ENCODE data around the gene CMIP. TPM values are rescaled to one million over a fixed set of nuclear protein-coding genes. Genes with fewer than 3 reads are reported as not detected.

Gene CMIP
- polyA plus RNA-seq, 1 experiment = 4.9 TPM

DNA sequence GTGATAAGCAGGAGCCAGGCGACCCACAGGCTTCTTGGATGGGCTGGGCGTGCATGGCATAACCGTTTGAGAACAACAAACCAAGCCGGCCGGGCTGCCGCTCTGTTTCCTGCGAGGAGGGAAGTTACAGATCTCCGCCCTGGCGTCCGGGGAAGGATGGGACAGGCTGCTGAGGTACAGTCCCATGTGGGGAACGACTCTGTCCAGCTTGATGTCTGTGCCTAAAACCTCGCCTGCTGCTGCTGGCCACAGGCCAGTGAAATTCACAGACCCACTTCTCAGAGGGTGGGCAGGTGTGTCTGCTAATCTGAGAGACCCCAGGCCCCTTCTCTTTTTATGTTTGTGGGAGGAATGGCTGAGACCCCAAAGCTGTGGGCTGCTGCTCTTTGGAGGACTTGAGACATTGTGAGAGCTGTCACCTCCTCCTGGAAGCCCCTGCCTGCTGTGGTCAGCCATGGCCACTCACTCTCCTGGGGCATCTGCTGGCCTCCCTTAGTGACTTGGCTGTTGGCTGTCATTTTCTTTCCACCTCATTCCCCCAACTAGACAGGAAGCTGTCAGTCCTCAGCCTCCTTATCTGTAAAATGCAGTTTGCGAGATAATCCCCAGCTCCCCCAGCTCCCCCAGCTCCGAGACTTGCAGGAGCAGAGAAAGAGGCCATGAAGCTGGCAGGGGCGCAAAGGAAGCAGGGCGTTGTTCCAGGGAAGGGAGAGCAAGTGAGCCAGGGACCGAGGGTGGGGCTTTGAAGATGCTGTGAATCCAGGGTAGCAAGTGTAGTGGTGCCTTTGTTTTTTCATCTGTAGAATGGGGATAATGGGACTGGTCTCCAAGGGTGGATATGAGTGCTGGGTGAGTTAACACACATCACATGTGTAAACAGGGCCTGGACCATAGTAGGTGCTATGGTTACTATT, 51.0 kb downstream of the CMIP start:
- no peak overlapping the region for H3K4me3 ChIP-seq (ENCODE audit: low read depth, low read length)
- POLR2A ChIA-PET = no interaction called here
- CTCF ChIA-PET = interaction anchor here (1.4 kb wide), 1 partner anchor 11 kb away, joined by 5 read pairs; no protein-coding TSS in a partner anchor
- H3K27me3 ChIP-seq (ENCODE audit: control insufficient read depth, insufficient read depth, low read length) = no peaks in the 10 kb centered on the region
- DNase-seq (ENCODE audit: low read depth) = no peak
- TF ChIP-seq CTCF (IDR thresholded peaks at IDR 0.05; ENCODE audit: insufficient read depth, low read depth, low read length) = no peak
- H3K36me3 ChIP-seq (ENCODE audit: control insufficient read depth, insufficient read depth, low read length) = no peaks in the 10 kb centered on the region

GRCh38 chr16:81496321-81496720, 51.7 kb downstream of the CMIP start:
- H3K4me3 ChIP-seq (ENCODE audit: low read depth, low read length) = no peak overlapping the region
- no peak for DNase-seq (ENCODE audit: low read depth)
- no peaks in the 10 kb centered on the region for H3K27me3 ChIP-seq (ENCODE audit: control insufficient read depth, insufficient read depth, low read length)
- TF ChIP-seq CTCF (IDR thresholded peaks at IDR 0.05; ENCODE audit: insufficient read depth, low read depth, low read length) = no peak
- no peaks in the 10 kb centered on the region for H3K36me3 ChIP-seq (ENCODE audit: control insufficient read depth, insufficient read depth, low read length)
- CTCF ChIA-PET = no interaction called here
- POLR2A ChIA-PET = no interaction called here

DNA sequence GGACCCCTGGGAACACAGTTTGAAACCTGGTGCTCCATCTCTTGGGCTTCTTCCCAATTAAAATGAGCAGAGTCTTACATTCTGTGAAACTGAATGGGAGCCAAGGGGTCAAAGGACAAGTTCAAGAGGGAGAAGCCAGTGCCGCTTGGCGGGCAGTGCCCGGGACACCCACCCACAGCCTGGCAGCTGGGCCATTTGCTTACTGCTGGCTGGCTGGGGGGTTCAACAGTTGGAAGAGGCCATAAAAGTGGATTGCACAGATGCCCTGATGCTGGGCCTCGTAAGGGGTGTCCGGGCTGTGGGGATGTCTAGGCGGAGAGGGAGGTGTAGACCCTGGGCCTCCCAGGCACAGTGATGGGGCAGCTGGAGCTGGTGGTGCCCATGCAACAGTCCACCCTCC, 52.1 kb downstream of the CMIP start:
- ChIA-PET POLR2A (no interaction called here), CTCF (no interaction called here)
- Histone ChIP-seq H3K27me3 (ENCODE audit: control insufficient read depth, insufficient read depth, low read length) (no peaks in the 10 kb centered on the region), H3K36me3 (ENCODE audit: control insufficient read depth, insufficient read depth, low read length) (no peaks in the 10 kb centered on the region), H3K4me3 (ENCODE audit: low read depth, low read length) (no peak overlapping the region)
- TF ChIP-seq CTCF (IDR thresholded peaks at IDR 0.05; ENCODE audit: insufficient read depth, low read depth, low read length) = no peak
- DNase-seq (ENCODE audit: low read depth) = no peak

DNA sequence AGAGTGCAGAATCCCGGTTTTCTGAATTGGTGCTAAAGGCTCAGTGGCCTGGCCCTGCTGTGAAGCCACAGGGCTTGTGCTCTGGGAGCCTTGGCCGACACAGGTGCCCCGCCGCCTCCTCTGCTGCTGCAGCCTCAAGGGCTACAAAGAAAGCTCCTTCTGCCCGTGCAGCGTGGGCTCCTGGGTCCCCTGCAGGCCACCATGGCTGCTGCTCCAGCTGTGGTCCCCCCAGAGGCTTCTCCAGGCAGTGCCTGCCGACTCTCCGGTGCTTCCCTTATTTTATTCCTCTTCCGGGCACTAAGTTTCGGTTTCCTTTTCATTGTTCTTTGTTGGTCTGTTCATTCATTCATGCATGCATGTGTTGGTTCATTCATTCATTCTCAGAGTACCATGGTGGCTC, 53.1 kb downstream of the CMIP start:
- H3K4me3 ChIP-seq (ENCODE audit: low read depth, low read length) = no peak overlapping the region
- H3K27me3 ChIP-seq (ENCODE audit: control insufficient read depth, insufficient read depth, low read length) = no peaks in the 10 kb centered on the region
- no peaks in the 10 kb centered on the region for H3K36me3 ChIP-seq (ENCODE audit: control insufficient read depth, insufficient read depth, low read length)
- CTCF ChIA-PET = no interaction called here
- POLR2A ChIA-PET = no interaction called here
- no peak for DNase-seq (ENCODE audit: low read depth)
- no peak for TF ChIP-seq CTCF (IDR thresholded peaks at IDR 0.05; ENCODE audit: insufficient read depth, low read depth, low read length)

DNA sequence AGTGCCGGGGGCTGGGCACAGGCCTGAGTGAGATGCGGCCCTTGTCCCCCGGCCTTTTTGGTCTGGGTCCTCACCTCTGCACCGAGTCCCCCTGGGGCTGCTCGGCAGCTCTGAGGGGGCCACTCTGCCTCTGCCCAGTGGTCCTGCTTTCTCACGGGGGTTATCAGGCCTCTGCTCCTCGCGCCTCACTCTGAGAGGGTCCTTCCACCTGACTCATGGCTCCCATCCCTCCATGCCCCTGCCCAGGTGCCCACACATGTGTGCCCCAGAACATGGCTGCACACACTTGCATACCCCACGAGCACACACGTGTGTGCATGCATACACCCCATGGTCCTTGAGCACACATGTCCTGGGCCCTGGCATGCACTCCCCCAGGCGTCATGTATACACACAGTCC, 53.7 kb downstream of the CMIP start:
- no peak for TF ChIP-seq CTCF (IDR thresholded peaks at IDR 0.05; ENCODE audit: insufficient read depth, low read depth, low read length)
- CTCF ChIA-PET = no interaction called here
- H3K27me3 ChIP-seq (ENCODE audit: control insufficient read depth, insufficient read depth, low read length) = no peaks in the 10 kb centered on the region
- H3K36me3 ChIP-seq (ENCODE audit: control insufficient read depth, insufficient read depth, low read length) = no peaks in the 10 kb centered on the region
- no peak for DNase-seq (ENCODE audit: low read depth)
- no peak overlapping the region for H3K4me3 ChIP-seq (ENCODE audit: low read depth, low read length)
- POLR2A ChIA-PET = no interaction called here
